ENCODE data around the gene GMDS. TPM values are rescaled to one million over a fixed set of nuclear protein-coding genes. Genes with fewer than 3 reads are reported as not detected.

GMDS gene
- total RNA-seq, 1 donor from 2014 or later: 34.0 TPM

DNA sequence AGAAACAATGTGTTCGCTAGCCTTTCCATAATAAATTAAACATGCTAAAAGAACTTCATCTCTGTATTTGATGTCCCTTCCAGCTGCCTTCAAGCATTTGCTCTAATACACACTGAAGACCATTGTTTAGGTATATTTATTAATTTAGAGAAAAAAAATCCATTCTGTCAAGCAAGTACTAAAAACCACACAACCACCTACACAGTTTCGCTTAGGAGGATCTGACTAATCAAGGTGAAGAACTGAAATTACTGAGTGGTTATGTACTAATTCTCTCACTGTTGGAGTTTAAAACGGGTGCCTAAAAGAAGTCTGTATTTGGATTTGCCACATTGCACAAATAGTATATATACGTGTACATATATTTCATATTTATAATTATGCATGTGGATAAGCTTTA, 58.9 kb downstream of the GMDS start:
- Mint-ChIP-seq H3K36me3 (ENCODE audit: low read depth) (no peaks in the 10 kb centered on the region), H3K27ac (ENCODE audit: unreplicated experiment) (no peak overlapping the region), H3K27me3 (ENCODE audit: low read depth) (no peaks in the 10 kb centered on the region), H3K9me3 (ENCODE audit: low read depth) (no peaks in the 10 kb centered on the region), H3K4me3 (ENCODE audit: unreplicated experiment) (no peak overlapping the region), H3K4me1 (ENCODE audit: low read depth) (peaks cover 24% of the 10 kb centered on the region)
- no peak for DNase-seq (ENCODE audit: low spot score)
- TF ChIP-seq, protein P1, sequence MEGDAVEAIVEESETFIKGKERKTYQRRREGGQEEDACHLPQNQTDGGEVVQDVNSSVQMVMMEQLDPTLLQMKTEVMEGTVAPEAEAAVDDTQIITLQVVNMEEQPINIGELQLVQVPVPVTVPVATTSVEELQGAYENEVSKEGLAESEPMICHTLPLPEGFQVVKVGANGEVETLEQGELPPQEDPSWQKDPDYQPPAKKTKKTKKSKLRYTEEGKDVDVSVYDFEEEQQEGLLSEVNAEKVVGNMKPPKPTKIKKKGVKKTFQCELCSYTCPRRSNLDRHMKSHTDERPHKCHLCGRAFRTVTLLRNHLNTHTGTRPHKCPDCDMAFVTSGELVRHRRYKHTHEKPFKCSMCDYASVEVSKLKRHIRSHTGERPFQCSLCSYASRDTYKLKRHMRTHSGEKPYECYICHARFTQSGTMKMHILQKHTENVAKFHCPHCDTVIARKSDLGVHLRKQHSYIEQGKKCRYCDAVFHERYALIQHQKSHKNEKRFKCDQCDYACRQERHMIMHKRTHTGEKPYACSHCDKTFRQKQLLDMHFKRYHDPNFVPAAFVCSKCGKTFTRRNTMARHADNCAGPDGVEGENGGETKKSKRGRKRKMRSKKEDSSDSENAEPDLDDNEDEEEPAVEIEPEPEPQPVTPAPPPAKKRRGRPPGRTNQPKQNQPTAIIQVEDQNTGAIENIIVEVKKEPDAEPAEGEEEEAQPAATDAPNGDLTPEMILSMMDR (IDR thresholded peaks at IDR 0.05): no peak

DNA sequence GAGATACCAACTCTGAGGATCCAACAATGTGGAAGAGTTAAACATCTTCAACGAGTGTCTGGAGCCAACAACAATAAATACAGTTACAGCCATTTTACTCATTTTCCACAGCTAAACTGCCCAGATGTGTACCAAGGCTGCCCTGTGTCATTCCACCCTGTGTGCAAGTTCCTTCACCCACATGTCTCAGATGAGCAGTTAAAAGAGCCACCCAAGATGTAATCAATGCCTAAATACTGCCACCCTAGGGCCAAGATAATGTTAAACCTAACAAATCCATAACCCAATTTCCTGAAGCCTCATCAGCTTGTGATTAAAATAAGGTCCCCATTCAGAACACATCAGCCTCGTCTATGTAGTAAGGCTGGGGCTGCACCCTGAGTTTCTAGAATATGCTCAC, 59.9 kb downstream of the GMDS start:
- Mint-ChIP-seq H3K36me3 (ENCODE audit: low read depth) (no peaks in the 10 kb centered on the region), H3K4me1 (ENCODE audit: low read depth) (peaks cover 31% of the 10 kb centered on the region), H3K4me3 (ENCODE audit: unreplicated experiment) (no peak overlapping the region)

DNA sequence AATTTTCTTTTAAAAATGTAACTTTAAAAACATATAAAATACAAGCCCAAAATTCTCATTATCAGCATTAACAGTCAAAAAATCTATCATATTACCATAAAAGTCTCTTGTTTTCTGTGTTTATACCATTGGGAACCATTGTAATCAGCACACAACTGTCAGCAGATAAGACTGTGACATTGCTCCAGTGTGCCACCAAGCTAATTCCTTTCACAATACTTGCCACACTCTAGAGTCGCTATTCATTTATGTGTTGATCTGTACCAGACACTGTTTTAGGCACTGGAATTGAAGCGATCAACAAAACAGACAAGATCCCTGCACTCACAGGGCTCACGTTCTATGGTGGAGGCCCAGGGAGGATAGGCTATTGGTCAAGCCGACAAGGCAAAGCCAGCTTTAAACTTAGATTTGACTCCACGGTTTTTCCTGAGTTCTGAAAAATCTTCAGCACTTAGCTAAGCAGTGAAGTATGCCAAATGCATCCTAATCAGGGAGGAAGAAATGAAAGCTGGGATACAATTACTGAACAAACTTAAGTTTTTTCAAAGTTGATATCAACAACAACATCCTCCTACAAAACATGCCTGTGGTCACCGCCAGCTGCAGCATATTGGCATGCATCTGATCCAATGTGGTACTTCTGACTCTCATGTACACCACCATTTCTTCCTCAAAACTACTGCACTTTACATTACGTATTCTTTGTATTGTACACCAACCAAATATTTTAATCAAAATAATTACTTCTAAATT, 60.5 kb downstream of the GMDS start:
- DNase-seq (ENCODE audit: low spot score): no peak
- TF ChIP-seq, protein P1 (IDR thresholded peaks at IDR 0.05): no peak
- H3K27ac Mint-ChIP-seq (ENCODE audit: unreplicated experiment): no peak overlapping the region
- H3K36me3 Mint-ChIP-seq (ENCODE audit: low read depth): no peaks in the 10 kb centered on the region
- peaks cover 30% of the 10 kb centered on the region for H3K4me1 Mint-ChIP-seq (ENCODE audit: low read depth)
- H3K4me3 Mint-ChIP-seq (ENCODE audit: unreplicated experiment): no peak overlapping the region
- H3K9me3 Mint-ChIP-seq (ENCODE audit: low read depth): no peaks in the 10 kb centered on the region
- H3K27me3 Mint-ChIP-seq (ENCODE audit: low read depth): no peaks in the 10 kb centered on the region

More for the DNA sequence above, 59.9 kb downstream of the GMDS start:
- Mint-ChIP-seq H3K9me3 (ENCODE audit: low read depth) (no peaks in the 10 kb centered on the region), H3K27ac (ENCODE audit: unreplicated experiment) (no peak overlapping the region), H3K27me3 (ENCODE audit: low read depth) (no peaks in the 10 kb centered on the region)
- DNase-seq (ENCODE audit: low spot score): no peak
- TF ChIP-seq, protein P1 (IDR thresholded peaks at IDR 0.05): peak; percentile 22

DNA sequence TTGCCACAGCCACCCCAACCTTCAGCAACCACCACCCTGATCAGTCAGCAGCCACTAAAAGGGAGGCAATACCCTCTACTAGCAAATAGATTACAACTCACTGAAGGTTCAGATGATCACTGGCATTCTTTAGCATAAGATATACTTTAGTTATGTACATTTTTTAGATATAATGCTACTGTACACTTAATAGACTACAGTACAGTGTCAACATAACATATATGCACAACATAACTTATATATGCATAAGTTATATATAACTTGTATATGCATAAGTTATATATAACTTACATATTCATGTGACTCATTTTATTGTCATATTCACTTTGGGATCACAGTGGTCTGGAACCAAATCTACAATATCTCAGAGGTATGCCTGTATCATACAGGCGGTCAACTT, 61.7 kb downstream of the GMDS start:
- Mint-ChIP-seq H3K27me3 (ENCODE audit: low read depth) (no peaks in the 10 kb centered on the region), H3K4me3 (ENCODE audit: unreplicated experiment) (no peak overlapping the region), H3K4me1 (ENCODE audit: low read depth) (peaks cover 23% of the 10 kb centered on the region), H3K9me3 (ENCODE audit: low read depth) (no peaks in the 10 kb centered on the region), H3K36me3 (ENCODE audit: low read depth) (no peaks in the 10 kb centered on the region), H3K27ac (ENCODE audit: unreplicated experiment) (no peak overlapping the region)
- TF ChIP-seq, protein P1 (IDR thresholded peaks at IDR 0.05): no peak
- DNase-seq (ENCODE audit: low spot score): no peak

DNA sequence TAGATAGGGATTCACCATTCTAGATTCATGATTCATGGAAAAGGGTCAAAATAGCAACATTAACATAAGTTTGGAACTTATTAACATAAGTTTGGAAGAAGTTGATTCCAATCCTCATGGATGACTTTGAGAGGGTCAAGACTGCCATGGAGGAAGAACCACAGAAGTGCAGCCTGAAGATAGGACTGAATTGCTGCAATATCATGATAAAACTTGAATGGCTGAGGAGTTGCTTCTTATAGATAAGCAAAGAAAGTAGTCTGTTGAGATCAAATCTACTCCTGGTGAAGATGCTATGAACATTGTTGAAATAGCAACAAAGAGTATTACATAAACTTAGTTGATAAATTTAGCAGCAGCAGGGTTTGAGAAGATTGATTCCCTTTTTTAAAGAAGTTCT, 62.2 kb downstream of the GMDS start:
- TF ChIP-seq, protein P1 (IDR thresholded peaks at IDR 0.05): no peak
- no peak for DNase-seq (ENCODE audit: low spot score)
- Mint-ChIP-seq H3K4me1 (ENCODE audit: low read depth) (peaks cover 19% of the 10 kb centered on the region), H3K27ac (ENCODE audit: unreplicated experiment) (no peak overlapping the region), H3K36me3 (ENCODE audit: low read depth) (no peaks in the 10 kb centered on the region), H3K9me3 (ENCODE audit: low read depth) (peaks cover 2% of the 10 kb centered on the region), H3K4me3 (ENCODE audit: unreplicated experiment) (no peak overlapping the region), H3K27me3 (ENCODE audit: low read depth) (no peaks in the 10 kb centered on the region)
